Osteocyte (in vitro differentiated cells): ENCODE data around the gene CFAP141. TPM values are rescaled to one million over a fixed set of nuclear protein-coding genes. Genes with fewer than 3 reads are reported as not detected.

Source experiments
- DNase-seq: peaks from one replicate; pipeline ENCODE4 v3.0.0; 2021; ENCODE audit warnings: mixed read lengths; ENCODE audit not compliant: unreplicated experiment; ENCODE audit errors: extremely low spot score
- H3K27ac Mint-ChIP-seq: one replicate; pipeline ENCODE4 v1.8.0; 2021; ENCODE audit warnings: mild to moderate bottlenecking, mixed read lengths; ENCODE audit not compliant: unreplicated experiment
- H3K27me3 Mint-ChIP-seq: one replicate; pipeline ENCODE4 v1.8.0; 2021; ENCODE audit warnings: mixed read lengths; ENCODE audit not compliant: unreplicated experiment
- H3K36me3 Mint-ChIP-seq: one replicate; pipeline ENCODE4 v1.8.0; 2021; ENCODE audit warnings: mixed read lengths; ENCODE audit not compliant: unreplicated experiment
- H3K4me1 Mint-ChIP-seq: one replicate; pipeline ENCODE4 v1.8.0; 2021; ENCODE audit warnings: mixed read lengths; ENCODE audit not compliant: unreplicated experiment
- H3K4me3 Mint-ChIP-seq: one replicate; pipeline ENCODE4 v1.8.0; 2021; ENCODE audit warnings: mild to moderate bottlenecking, moderate library complexity, mixed read lengths; ENCODE audit not compliant: unreplicated experiment
- H3K9me3 Mint-ChIP-seq: one replicate; pipeline ENCODE4 v1.8.0; 2021; ENCODE audit warnings: mixed read lengths; ENCODE audit not compliant: unreplicated experiment
- CTCF ChIP-seq: fragments of 200-600 bp; sonication (generic); IDR thresholded peaks from 2 replicates; pipeline ENCODE4 v1.5.0; 2021; ENCODE audit warnings: antibody characterized with exemption, mild to moderate bottlenecking, moderate library complexity
- total RNA-seq: library from RNA; stranded (reverse); gene quantifications from 2 replicates; pipeline ENCODE4 v1.2.1, GENCODE V29; 2021

Gene CFAP141
- total RNA-seq, 1 donor from 2014 or later, result not detected

GRCh38 chr1:154193821-154194220, 12.3 kb downstream of the CFAP141 start:
- Mint-ChIP-seq H3K27me3 (peaks cover 42% of the 10 kb centered on the region), H3K4me3 (no peak overlapping the region), H3K9me3 (no peaks in the 10 kb centered on the region), H3K4me1 (peaks cover 13% of the 10 kb centered on the region), H3K36me3 (no peaks in the 10 kb centered on the region), H3K27ac (no peak overlapping the region)
- no peak for TF ChIP-seq CTCF
- no peak for DNase-seq

- no peak for DNase-seq
- Mint-ChIP-seq H3K27ac (no peak overlapping the region), H3K36me3 (no peaks in the 10 kb centered on the region), H3K4me3 (no peak overlapping the region), H3K27me3 (peaks cover 46% of the 10 kb centered on the region), H3K4me1 (peaks cover 13% of the 10 kb centered on the region), H3K9me3 (no peaks in the 10 kb centered on the region)
- TF ChIP-seq CTCF, result no peak
These were observed 13.7 kb downstream of the CFAP141 start for GRCh38 chr1:154192476-154192875.

- H3K9me3 Mint-ChIP-seq, result no peaks in the 10 kb centered on the region
- no peaks in the 10 kb centered on the region for H3K36me3 Mint-ChIP-seq
- peak within 1 kb of the TSS; percentile 2 for H3K27ac Mint-ChIP-seq
- H3K4me3 Mint-ChIP-seq, result no peak within 1 kb of the TSS
- no peak for TF ChIP-seq CTCF
- H3K27me3 Mint-ChIP-seq, result peaks cover 51% of the 10 kb centered on the region
- no peak for DNase-seq
- peaks cover 13% of the 10 kb centered on the region for H3K4me1 Mint-ChIP-seq
These were observed 14.1 kb downstream of the CFAP141 start, which contains the start of gene TPM3 for GRCh38 chr1:154191990-154192461. Gene TPM3, minus strand, starts transcription at chr1:154192100. Its CDS starts 82 bp downstream, at chr1:154192018.

- peaks cover 13% of the 10 kb centered on the region for H3K4me1 Mint-ChIP-seq
- no peak overlapping the region for H3K4me3 Mint-ChIP-seq
- H3K27ac Mint-ChIP-seq, result no peak overlapping the region
- H3K36me3 Mint-ChIP-seq, result no peaks in the 10 kb centered on the region
- no peaks in the 10 kb centered on the region for H3K9me3 Mint-ChIP-seq
- peaks cover 59% of the 10 kb centered on the region for H3K27me3 Mint-ChIP-seq
- DNase-seq, result no peak
- no peak for TF ChIP-seq CTCF
These were observed 15.6 kb downstream of the CFAP141 start for GRCh38 chr1:154190550-154190949.

- Mint-ChIP-seq H3K36me3 (peaks cover 4% of the 10 kb centered on the region), H3K4me3 (no peak overlapping the region), H3K9me3 (no peaks in the 10 kb centered on the region), H3K27me3 (peaks cover 27% of the 10 kb centered on the region), H3K27ac (no peak overlapping the region), H3K4me1 (peaks cover 15% of the 10 kb centered on the region)
- no peak for DNase-seq
- no peak for TF ChIP-seq CTCF
These were observed 19.2 kb downstream of the CFAP141 start for GRCh38 chr1:154186852-154187501.
